ENCODE data around the gene GFOD2. TPM values are rescaled to one million over a fixed set of nuclear protein-coding genes. Genes with fewer than 3 reads are reported as not detected.

The GFOD2 gene
- total and polyA plus RNA-seq, 2 of the 13 experiments (the other 11 are each of a cell fraction or from before 2014, with no cell fraction given), result 11.1 to 17.2 TPM

DNA sequence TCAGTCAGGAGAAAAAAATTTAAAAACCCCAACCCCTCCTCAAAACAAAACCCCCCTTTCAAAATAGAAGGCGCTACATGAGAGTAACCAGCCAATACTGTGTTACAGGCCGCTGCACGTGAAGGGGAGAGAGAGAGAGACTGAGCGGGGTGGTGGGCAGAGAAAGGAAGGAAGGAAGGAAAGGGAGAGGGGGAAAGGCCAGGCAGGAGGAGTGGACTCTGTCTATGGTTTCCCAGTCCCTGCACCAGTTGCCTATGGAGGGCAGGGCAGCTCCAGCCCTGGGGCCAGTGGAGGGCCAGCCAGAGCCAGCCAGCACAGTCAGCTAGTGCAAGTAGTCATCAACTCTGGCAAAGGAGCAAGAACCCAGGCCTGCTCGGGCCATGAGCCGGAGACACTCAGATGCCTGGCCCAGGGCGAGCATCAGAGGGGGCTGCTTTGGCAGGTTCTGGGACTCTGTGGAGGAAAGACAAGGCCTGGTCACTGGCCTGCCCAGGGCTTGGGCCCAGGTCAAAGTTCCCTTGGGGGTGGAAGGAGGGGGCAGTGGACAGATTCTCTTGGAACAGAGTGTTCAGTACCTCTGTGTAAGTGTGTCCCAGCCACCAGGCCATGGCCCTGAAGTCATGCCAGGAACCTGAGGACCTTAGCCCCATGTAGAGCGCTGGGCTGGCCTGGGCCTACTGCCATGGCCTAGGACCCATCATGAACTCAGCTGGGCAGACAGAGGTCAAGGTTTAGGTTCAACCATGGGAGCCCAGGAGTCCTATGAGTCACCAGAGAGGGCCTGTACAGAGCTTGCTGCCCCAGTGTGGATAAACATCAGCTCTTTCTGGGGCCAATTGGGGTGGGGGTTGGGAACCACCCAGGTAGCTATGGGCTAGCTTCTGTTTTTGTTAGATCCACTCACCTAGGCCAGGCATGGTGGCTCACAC, 7.3 kb upstream of the GFOD2 start (continued):
- TF ChIP-seq ZNF512B (CRISPR knock-in tag; IDR thresholded peaks at IDR 0.05; ENCODE audit: borderline replicate concordance), result no peak
- no peak for TF ChIP-seq ZNF3 (CRISPR knock-in tag; IDR thresholded peaks at IDR 0.05)
- no peak for TF ChIP-seq TEAD3 (CRISPR knock-in tag; optimal IDR thresholded peaks at IDR 0.05; ENCODE audit: borderline replicate concordance)
- TF ChIP-seq SRF (IDR thresholded peaks at IDR 0.05; ENCODE audit: low read depth, low read length), result no peak
- TF ChIP-seq CHD4 (IDR thresholded peaks at IDR 0.05; ENCODE audit: borderline replicate concordance, low read length), result no peak
- TF ChIP-seq HIVEP1 (CRISPR knock-in tag; IDR thresholded peaks at IDR 0.05), result peak; percentile 27; the same call in 1 of the 2 replicates
- TF ChIP-seq ZNF546 (CRISPR knock-in tag; conservative IDR thresholded peaks at IDR 0.05), result no peak
- 0 out of 2 replicates have a peak, but pooled peaks have one; percentile 49 for TF ChIP-seq NRL (CRISPR knock-in tag; IDR thresholded peaks at IDR 0.05; ENCODE audit: borderline replicate concordance)
- TF ChIP-seq THAP9 (CRISPR knock-in tag; IDR thresholded peaks at IDR 0.05; ENCODE audit: borderline replicate concordance), result 0 out of 2 replicates have a peak, but pooled peaks have one; percentile 33
- TF ChIP-seq ERF (CRISPR knock-in tag; IDR thresholded peaks at IDR 0.05), result 0 out of 2 replicates have a peak, but pooled peaks have one; percentile 33
- TF ChIP-seq PHF21A (CRISPR knock-in tag; IDR thresholded peaks at IDR 0.05), result peak; percentile 95
- no peak for TF ChIP-seq ARHGAP35 (CRISPR knock-in tag; IDR thresholded peaks at IDR 0.05; ENCODE audit: borderline replicate concordance)
- no peak for TF ChIP-seq HCFC1 (IDR thresholded peaks at IDR 0.05; ENCODE audit: low read depth, low read length)
- 0 out of 2 replicates have a peak, but pooled peaks have one; percentile 63 for TF ChIP-seq ZNF547 (CRISPR knock-in tag; IDR thresholded peaks at IDR 0.05)
- peak; percentile 54; the same call in 1 of the 2 replicates for TF ChIP-seq PITX1 (CRISPR knock-in tag; IDR thresholded peaks at IDR 0.05)
- TF ChIP-seq KDM2A (CRISPR knock-in tag; IDR thresholded peaks at IDR 0.05; ENCODE audit: borderline replicate concordance, low read depth), result 0 out of 2 replicates have a peak, but pooled peaks have one; percentile 28
- TF ChIP-seq SP4 (CRISPR knock-in tag; IDR thresholded peaks at IDR 0.05), result no peak
- no peak for TF ChIP-seq TBP (CRISPR knock-in tag; IDR thresholded peaks at IDR 0.05)
- TF ChIP-seq ZSCAN29 (CRISPR knock-in tag; conservative IDR thresholded peaks at IDR 0.05), result no peak
- no peak for TF ChIP-seq ZBTB8A (CRISPR knock-in tag; IDR thresholded peaks at IDR 0.05; ENCODE audit: borderline replicate concordance, low read depth)
- TF ChIP-seq, protein P1, sequence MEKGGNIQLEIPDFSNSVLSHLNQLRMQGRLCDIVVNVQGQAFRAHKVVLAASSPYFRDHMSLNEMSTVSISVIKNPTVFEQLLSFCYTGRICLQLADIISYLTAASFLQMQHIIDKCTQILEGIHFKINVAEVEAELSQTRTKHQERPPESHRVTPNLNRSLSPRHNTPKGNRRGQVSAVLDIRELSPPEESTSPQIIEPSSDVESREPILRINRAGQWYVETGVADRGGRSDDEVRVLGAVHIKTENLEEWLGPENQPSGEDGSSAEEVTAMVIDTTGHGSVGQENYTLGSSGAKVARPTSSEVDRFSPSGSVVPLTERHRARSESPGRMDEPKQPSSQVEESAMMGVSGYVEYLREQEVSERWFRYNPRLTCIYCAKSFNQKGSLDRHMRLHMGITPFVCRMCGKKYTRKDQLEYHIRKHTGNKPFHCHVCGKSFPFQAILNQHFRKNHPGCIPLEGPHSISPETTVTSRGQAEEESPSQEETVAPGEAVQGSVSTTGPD (CRISPR knock-in tag; IDR thresholded peaks at IDR 0.05), result no peak; the same call in 1 of the 2 replicates
- TF ChIP-seq AGO1 (IDR thresholded peaks at IDR 0.05; ENCODE audit: low read depth, low read length, poor library complexity, severe bottlenecking), result no peak
